ENCODE data around the gene CPSF4L.

CPSF4L gene

DNA sequence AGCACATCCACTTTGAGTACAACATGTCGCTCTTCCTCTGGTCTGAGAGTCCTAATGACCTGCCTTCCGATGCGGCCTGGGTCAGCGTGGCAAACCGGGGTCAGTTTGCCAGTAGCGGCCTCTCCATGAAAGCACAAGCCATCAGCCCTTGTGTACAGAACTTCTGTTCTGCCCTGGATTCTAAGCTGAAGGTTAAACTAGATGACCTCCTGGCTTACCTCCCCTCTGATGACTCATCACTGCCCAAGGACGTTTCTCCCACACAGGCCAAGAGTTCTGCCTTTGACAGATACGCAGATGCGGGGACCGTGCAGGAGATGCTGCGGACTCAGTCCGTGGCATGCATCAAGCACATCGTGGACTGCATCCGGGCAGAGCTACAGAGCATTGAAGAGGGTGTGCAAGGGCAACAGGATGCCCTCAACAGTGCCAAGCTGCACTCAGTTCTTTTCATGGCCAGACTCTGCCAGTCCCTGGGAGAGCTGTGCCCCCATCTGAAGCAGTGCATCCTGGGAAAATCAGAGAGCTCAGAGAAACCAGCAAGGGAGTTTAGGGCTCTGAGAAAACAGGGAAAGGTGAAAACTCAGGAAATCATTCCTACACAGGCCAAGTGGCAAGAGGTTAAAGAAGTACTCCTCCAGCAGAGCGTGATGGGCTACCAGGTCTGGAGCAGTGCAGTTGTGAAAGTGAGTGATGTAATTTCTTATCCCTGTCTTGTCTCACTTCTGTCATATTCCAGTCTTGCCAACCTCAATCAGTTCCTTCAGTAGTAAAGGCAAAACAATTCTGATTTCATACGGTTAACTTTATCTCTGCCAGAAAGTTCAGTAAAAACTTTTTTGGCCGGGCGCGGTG, 60.2 kb downstream of the CPSF4L start:
- H3K4me2 ChIP-seq (ENCODE audit: low read length), result no peak overlapping the region
- H3K36me3 ChIP-seq (replicated peaks; ENCODE audit: low read depth, low read length), result peaks cover 78% of the 10 kb centered on the region

DNA sequence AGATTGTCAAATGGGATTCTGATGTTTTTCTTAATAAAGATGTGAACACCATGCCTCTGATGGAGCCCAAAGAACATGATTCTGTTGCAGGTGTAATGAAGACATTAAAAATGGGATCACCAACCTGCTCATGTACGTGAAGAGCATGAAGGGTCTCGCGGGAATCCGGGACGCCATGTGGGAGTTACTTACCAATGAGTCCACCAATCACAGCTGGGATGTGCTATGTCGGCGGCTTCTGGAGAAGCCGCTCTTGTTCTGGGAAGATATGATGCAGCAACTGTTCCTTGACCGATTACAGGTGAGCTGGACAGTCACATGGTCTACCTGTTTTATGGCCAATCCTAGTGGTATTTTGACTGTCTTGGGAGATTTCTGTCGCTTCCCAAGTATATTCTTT, 61.2 kb downstream of the CPSF4L start:
- no peak overlapping the region for H2AFZ ChIP-seq (ENCODE audit: low read depth, low read length)
- H4K20me1 ChIP-seq (ENCODE audit: insufficient read depth, low read length), result no peaks in the 10 kb centered on the region
- no peaks in the 10 kb centered on the region for H3K4me1 ChIP-seq (ENCODE audit: low read length)
- no peak for TF ChIP-seq EZH2phosphoT487 (IDR thresholded peaks at IDR 0.05; ENCODE audit: low read depth)
- TF ChIP-seq, protein P1, sequence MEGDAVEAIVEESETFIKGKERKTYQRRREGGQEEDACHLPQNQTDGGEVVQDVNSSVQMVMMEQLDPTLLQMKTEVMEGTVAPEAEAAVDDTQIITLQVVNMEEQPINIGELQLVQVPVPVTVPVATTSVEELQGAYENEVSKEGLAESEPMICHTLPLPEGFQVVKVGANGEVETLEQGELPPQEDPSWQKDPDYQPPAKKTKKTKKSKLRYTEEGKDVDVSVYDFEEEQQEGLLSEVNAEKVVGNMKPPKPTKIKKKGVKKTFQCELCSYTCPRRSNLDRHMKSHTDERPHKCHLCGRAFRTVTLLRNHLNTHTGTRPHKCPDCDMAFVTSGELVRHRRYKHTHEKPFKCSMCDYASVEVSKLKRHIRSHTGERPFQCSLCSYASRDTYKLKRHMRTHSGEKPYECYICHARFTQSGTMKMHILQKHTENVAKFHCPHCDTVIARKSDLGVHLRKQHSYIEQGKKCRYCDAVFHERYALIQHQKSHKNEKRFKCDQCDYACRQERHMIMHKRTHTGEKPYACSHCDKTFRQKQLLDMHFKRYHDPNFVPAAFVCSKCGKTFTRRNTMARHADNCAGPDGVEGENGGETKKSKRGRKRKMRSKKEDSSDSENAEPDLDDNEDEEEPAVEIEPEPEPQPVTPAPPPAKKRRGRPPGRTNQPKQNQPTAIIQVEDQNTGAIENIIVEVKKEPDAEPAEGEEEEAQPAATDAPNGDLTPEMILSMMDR (IDR thresholded peaks at IDR 0.05; ENCODE audit: low read depth, low read length), result no peak
- no peak overlapping the region for H3K9ac ChIP-seq (ENCODE audit: low read length)
- no peak overlapping the region for H3K4me2 ChIP-seq (ENCODE audit: low read length)
- H3K27ac ChIP-seq (ENCODE audit: low read length), result no peak overlapping the region
- no peaks in the 10 kb centered on the region for H3K79me2 ChIP-seq (ENCODE audit: low read length)
- H3K4me3 ChIP-seq (ENCODE audit: low read length), result no peak overlapping the region
- peaks cover 70% of the 10 kb centered on the region for H3K36me3 ChIP-seq (replicated peaks; ENCODE audit: low read depth, low read length)
- H3K27me3 ChIP-seq (ENCODE audit: low read depth, low read length), result no peaks in the 10 kb centered on the region
- no peaks in the 10 kb centered on the region for H3K9me3 ChIP-seq (ENCODE audit: insufficient read depth, low read length)

More for the DNA sequence above, 60.2 kb downstream of the CPSF4L start:
- Histone ChIP-seq H2AFZ (ENCODE audit: low read depth, low read length) (no peak overlapping the region), H4K20me1 (ENCODE audit: insufficient read depth, low read length) (no peaks in the 10 kb centered on the region), H3K27me3 (ENCODE audit: low read depth, low read length) (no peaks in the 10 kb centered on the region), H3K4me1 (ENCODE audit: low read length) (no peaks in the 10 kb centered on the region), H3K27ac (ENCODE audit: low read length) (no peak overlapping the region), H3K79me2 (ENCODE audit: low read length) (no peaks in the 10 kb centered on the region), H3K9me3 (ENCODE audit: insufficient read depth, low read length) (no peaks in the 10 kb centered on the region), H3K9ac (ENCODE audit: low read length) (no peak overlapping the region), H3K4me3 (ENCODE audit: low read length) (no peak overlapping the region)
- no peak for TF ChIP-seq EZH2phosphoT487 (IDR thresholded peaks at IDR 0.05; ENCODE audit: low read depth)
- TF ChIP-seq, protein P1 (IDR thresholded peaks at IDR 0.05; ENCODE audit: low read depth, low read length), result no peak

DNA sequence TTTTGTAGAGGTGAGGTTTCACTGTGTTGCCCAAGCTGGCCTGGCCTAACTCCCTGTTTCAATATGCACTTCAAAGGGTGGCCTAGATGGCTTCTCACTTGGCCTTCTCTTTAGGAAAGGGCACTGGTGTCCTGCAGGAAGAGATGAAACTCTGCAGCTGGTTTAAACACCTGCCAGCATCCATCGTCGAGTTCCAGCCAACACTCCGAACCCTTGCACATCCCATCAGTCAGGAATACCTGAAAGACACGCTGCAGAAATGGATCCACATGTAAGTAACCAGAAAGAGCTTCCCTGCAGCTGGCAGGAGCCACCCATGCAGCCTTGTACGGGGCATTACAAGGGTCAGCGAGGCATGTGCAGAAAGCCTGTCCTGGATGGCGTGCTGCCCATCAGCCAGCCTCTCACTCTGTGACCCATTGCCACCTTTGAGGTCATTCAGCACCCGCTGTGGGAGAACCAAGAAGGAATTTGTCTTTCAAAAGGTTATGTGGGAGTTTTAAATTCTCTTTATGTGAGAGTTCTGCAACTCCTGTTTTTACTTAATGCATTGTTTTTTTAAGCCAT, 61.8 kb downstream of the CPSF4L start:
- Histone ChIP-seq H3K79me2 (ENCODE audit: low read length) (no peaks in the 10 kb centered on the region), H3K4me1 (ENCODE audit: low read length) (peaks cover under 1% of the 10 kb centered on the region; the same call in 1 of the 2 replicates), H3K27ac (ENCODE audit: low read length) (no peak overlapping the region), H4K20me1 (ENCODE audit: insufficient read depth, low read length) (no peaks in the 10 kb centered on the region), H3K27me3 (ENCODE audit: low read depth, low read length) (no peaks in the 10 kb centered on the region), H2AFZ (ENCODE audit: low read depth, low read length) (no peak overlapping the region), H3K4me3 (ENCODE audit: low read length) (no peak overlapping the region), H3K9me3 (ENCODE audit: insufficient read depth, low read length) (no peaks in the 10 kb centered on the region), H3K36me3 (replicated peaks; ENCODE audit: low read depth, low read length) (peaks cover 65% of the 10 kb centered on the region), H3K9ac (ENCODE audit: low read length) (no peak overlapping the region), H3K4me2 (ENCODE audit: low read length) (no peak overlapping the region)
- TF ChIP-seq EZH2phosphoT487 (IDR thresholded peaks at IDR 0.05; ENCODE audit: low read depth), result no peak
- TF ChIP-seq, protein P1 (IDR thresholded peaks at IDR 0.05; ENCODE audit: low read depth, low read length), result no peak

DNA sequence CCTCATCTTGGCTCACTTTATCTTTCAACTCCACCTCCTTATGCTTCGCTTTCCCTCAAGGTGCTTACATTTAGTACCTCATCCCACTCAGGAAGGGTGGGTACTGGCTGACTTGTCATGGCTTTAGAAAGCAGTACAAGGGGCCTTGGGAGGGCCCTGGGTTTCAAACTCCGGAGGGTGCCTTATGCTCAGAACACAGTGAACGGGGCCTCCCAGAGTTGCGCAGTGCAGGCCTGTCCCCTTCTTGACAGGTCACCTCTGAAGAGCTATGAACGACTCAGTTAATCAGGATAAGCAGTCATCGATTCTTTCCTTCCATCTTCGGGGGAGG, 62.8 kb downstream of the CPSF4L start:
- Histone ChIP-seq H3K4me3 (ENCODE audit: low read length) (no peak overlapping the region), H3K4me1 (ENCODE audit: low read length) (peaks cover 6% of the 10 kb centered on the region), H3K4me2 (ENCODE audit: low read length) (no peak overlapping the region), H3K9ac (ENCODE audit: low read length) (no peak overlapping the region), H3K79me2 (ENCODE audit: low read length) (peaks cover under 1% of the 10 kb centered on the region; the same call in 1 of the 2 replicates), H3K36me3 (replicated peaks; ENCODE audit: low read depth, low read length) (peaks cover 61% of the 10 kb centered on the region), H2AFZ (ENCODE audit: low read depth, low read length) (no peak overlapping the region), H3K27me3 (ENCODE audit: low read depth, low read length) (no peaks in the 10 kb centered on the region), H4K20me1 (ENCODE audit: insufficient read depth, low read length) (no peaks in the 10 kb centered on the region), H3K27ac (ENCODE audit: low read length) (no peak overlapping the region), H3K9me3 (ENCODE audit: insufficient read depth, low read length) (no peaks in the 10 kb centered on the region)
- TF ChIP-seq, protein P1 (IDR thresholded peaks at IDR 0.05; ENCODE audit: low read depth, low read length), result no peak

Data from OCI-LY3 (cell line).